ENCODE results near the gene LAMTOR3. TPM values are rescaled to one million over a fixed set of nuclear protein-coding genes. Genes with fewer than 3 reads are reported as not detected.

Gene LAMTOR3
- total and polyA plus RNA-seq, 2 donors (not counting 1 experiment from before 2014, with no cell fraction given) = 24.1 to 95.5 TPM

DNA sequence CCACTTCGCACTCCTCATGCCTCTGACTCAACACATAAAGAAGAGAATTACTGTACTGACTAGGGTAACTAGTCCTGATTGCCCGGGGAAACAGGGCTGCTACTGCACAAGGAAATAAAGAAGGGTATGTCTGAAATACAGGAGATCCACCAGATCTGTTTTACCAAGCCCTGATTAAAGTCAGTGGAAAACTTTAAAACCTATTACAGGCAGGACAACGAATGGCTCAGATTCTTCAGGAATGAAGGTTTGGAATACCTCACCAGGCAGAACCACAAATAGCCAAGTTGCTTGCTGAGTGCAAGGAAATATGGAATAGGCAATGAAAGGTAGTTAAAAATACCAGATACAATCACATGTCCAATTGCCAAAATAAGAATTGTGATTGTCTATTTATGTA is 17.3 kb downstream of the LAMTOR3 start:
- Histone ChIP-seq H3K4me3 (replicated peaks in 1 of 4; ENCODE audit: control extremely low read depth in 1 of 4, insufficient read depth in 1 of 4, low read depth in 3 of 4, low read length in 4 of 4) (no peak overlapping the region), H3K9ac (ENCODE audit: insufficient read depth, low read length) (no peak overlapping the region), H3K27me3 (ENCODE audit: control insufficient read depth, insufficient read depth, low read length) (no peaks in the 10 kb centered on the region), H3K4me2 (ENCODE audit: extremely low read depth, insufficient read depth, low read length) (no peak overlapping the region), H3K27ac (ENCODE audit: insufficient read depth, low read length) (no peak overlapping the region), H3K9me3 (ENCODE audit: control insufficient read depth, insufficient read depth, low read depth, low read length) (no peaks in the 10 kb centered on the region), H3K36me3 (ENCODE audit: control insufficient read depth, insufficient read depth, low read length) (peaks cover 7% of the 10 kb centered on the region), H3K4me1 (ENCODE audit: control insufficient read depth, extremely low read depth, insufficient read depth, low read length) (no peaks in the 10 kb centered on the region), H4K20me1 (ENCODE audit: control insufficient read depth, extremely low read depth, insufficient read depth, low read length) (no peaks in the 10 kb centered on the region), H3K79me2 (ENCODE audit: control insufficient read depth, insufficient read depth, low read length) (no peaks in the 10 kb centered on the region), H2AFZ (ENCODE audit: low read length) (no peak overlapping the region)
- DNase-seq (ENCODE audit: low read depth in 2 of 2) = peak in 1 of 2 donors; percentile 15
- TF ChIP-seq CTCF (conservative IDR thresholded peaks at IDR 0.05 in 1 of 2, IDR thresholded peaks at IDR 0.05 in 1 of 2; ENCODE audit: low read depth in 1 of 2, low read length in 2 of 2) (no peak), EZH2 (IDR thresholded peaks at IDR 0.05; ENCODE audit: low read length, missing control alignments) (no peak)

DNA sequence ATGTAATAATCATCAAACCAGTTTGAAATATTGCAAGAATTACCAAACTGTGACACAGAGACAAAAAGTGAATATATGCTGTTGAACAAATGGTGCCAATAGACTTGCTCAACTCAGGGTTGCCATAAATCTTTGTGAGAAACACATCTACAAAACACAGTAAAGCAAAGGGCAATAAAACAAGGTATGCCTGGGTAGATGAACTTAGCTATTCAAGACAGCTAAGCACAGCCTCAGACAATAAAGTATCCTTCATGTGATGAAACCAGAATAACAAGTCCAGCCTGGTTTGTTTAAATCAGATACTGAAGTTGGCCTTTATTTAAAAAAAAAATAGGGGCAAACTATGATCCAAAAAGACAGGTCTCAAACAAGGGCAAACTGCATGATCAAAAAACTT is 19.2 kb downstream of the LAMTOR3 start:
- Histone ChIP-seq H3K9me3 (ENCODE audit: control insufficient read depth, insufficient read depth, low read depth, low read length) (no peaks in the 10 kb centered on the region), H3K4me2 (ENCODE audit: extremely low read depth, insufficient read depth, low read length) (no peak overlapping the region), H2AFZ (ENCODE audit: low read length) (no peak overlapping the region), H3K4me3 (replicated peaks in 1 of 4; ENCODE audit: control extremely low read depth in 1 of 4, insufficient read depth in 1 of 4, low read depth in 3 of 4, low read length in 4 of 4) (no peak overlapping the region), H3K9ac (ENCODE audit: insufficient read depth, low read length) (no peak overlapping the region), H4K20me1 (ENCODE audit: control insufficient read depth, extremely low read depth, insufficient read depth, low read length) (no peaks in the 10 kb centered on the region), H3K27me3 (ENCODE audit: control insufficient read depth, insufficient read depth, low read length) (no peaks in the 10 kb centered on the region), H3K36me3 (ENCODE audit: control insufficient read depth, insufficient read depth, low read length) (peaks cover 6% of the 10 kb centered on the region), H3K27ac (ENCODE audit: insufficient read depth, low read length) (no peak overlapping the region), H3K4me1 (ENCODE audit: control insufficient read depth, extremely low read depth, insufficient read depth, low read length) (no peaks in the 10 kb centered on the region), H3K79me2 (ENCODE audit: control insufficient read depth, insufficient read depth, low read length) (no peaks in the 10 kb centered on the region)
- TF ChIP-seq EZH2 (IDR thresholded peaks at IDR 0.05; ENCODE audit: low read length, missing control alignments) (no peak), CTCF (conservative IDR thresholded peaks at IDR 0.05 in 1 of 2, IDR thresholded peaks at IDR 0.05 in 1 of 2; ENCODE audit: low read depth in 1 of 2, low read length in 2 of 2) (no peak)
- no peak for DNase-seq (ENCODE audit: low read depth in 2 of 2)

- H3K9me3 ChIP-seq (ENCODE audit: control insufficient read depth, insufficient read depth, low read depth, low read length) = no peaks in the 10 kb centered on the region
- no peaks in the 10 kb centered on the region for H4K20me1 ChIP-seq (ENCODE audit: control insufficient read depth, extremely low read depth, insufficient read depth, low read length)
- no peaks in the 10 kb centered on the region for H3K79me2 ChIP-seq (ENCODE audit: control insufficient read depth, insufficient read depth, low read length)
- TF ChIP-seq CTCF (conservative IDR thresholded peaks at IDR 0.05 in 1 of 2, IDR thresholded peaks at IDR 0.05 in 1 of 2; ENCODE audit: low read depth in 1 of 2, low read length in 2 of 2) = no peak
- TF ChIP-seq EZH2 (IDR thresholded peaks at IDR 0.05; ENCODE audit: low read length, missing control alignments) = no peak
- H3K27me3 ChIP-seq (ENCODE audit: control insufficient read depth, insufficient read depth, low read length) = no peaks in the 10 kb centered on the region
- H3K4me2 ChIP-seq (ENCODE audit: extremely low read depth, insufficient read depth, low read length) = no peak overlapping the region
- no peak overlapping the region for H3K27ac ChIP-seq (ENCODE audit: insufficient read depth, low read length)
- H3K4me3 ChIP-seq (replicated peaks in 1 of 4; ENCODE audit: control extremely low read depth in 1 of 4, insufficient read depth in 1 of 4, low read depth in 3 of 4, low read length in 4 of 4) = no peak overlapping the region
- DNase-seq (ENCODE audit: low read depth in 2 of 2) = no peak
- no peak overlapping the region for H2AFZ ChIP-seq (ENCODE audit: low read length)
- H3K36me3 ChIP-seq (ENCODE audit: control insufficient read depth, insufficient read depth, low read length) = no peaks in the 10 kb centered on the region
- H3K4me1 ChIP-seq (ENCODE audit: control insufficient read depth, extremely low read depth, insufficient read depth, low read length) = no peaks in the 10 kb centered on the region
- no peak overlapping the region for H3K9ac ChIP-seq (ENCODE audit: insufficient read depth, low read length)
Observed at GRCh38 chr4:99872570-99872969, 21.7 kb downstream of the LAMTOR3 start.
